ENCODE measurements around the gene TMTC2.

Gene TMTC2

DNA sequence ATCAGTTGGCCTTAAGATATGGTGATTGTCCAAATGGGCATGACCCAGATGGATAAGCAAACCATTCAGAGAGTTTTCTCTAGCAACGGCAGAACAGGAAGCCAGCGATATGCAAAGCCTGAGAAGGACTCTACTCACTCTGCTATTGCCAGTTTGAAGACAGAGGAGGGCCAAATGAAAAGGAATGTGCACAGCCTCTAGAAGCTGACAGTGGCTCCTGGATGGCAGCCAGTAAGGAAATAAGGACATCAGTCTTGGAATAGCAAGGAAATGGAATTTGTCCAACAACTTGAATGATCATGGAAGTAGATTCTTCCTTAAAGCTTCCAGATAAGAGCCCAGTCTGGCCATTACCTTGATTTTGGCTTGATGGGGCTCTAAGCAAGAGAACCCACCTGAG lies 60.0 kb downstream of the TMTC2 start:
- Histone ChIP-seq H3K27me3 (replicated peaks in 2 of 5; ENCODE audit: control insufficient read depth in 4 of 5, insufficient read depth in 5 of 5, low read length in 4 of 5) (no peaks in the 10 kb centered on the region), H3K4me3 (ENCODE audit: control insufficient read depth in 1 of 7, extremely low read depth in 1 of 7, insufficient read depth in 4 of 7, low read depth in 2 of 7, low read length in 6 of 7) (no peak overlapping the region), H3K27ac (ENCODE audit: insufficient read depth in 1 of 2, low read depth in 1 of 2, low read length in 2 of 2, poor library complexity in 1 of 2, severe bottlenecking in 2 of 2) (no peak overlapping the region), H3K36me3 (ENCODE audit: control insufficient read depth in 4 of 4, insufficient read depth in 4 of 4, low read length in 3 of 4) (no peaks in the 10 kb centered on the region), H3K9me3 (ENCODE audit: control extremely low read depth in 1 of 5, control insufficient read depth in 4 of 5, insufficient read depth in 2 of 5, low read depth in 1 of 5, low read length in 4 of 5) (no peaks in the 10 kb centered on the region), H3K4me1 (ENCODE audit: control extremely low read depth in 1 of 4, control insufficient read depth in 4 of 4, insufficient read depth in 4 of 4, low read length in 3 of 4) (no peaks in the 10 kb centered on the region)
- 94% methylated on average over 2 of the region's 2 CpGs for WGBS (ENCODE audit: insufficient coverage)
- no peak for DNase-seq
- ChIA-PET POLR2A (no interaction called here), CTCF (interaction anchor here (1.3 to 1.4 kb wide), 2 partner anchors 13 to 61 kb away, joined by 3 read pairs; no protein-coding TSS in a partner anchor)

GRCh38 chr12:82749015-82749414 lies 62.3 kb downstream of the TMTC2 start:
- 100% methylated on average over 1 of the region's 4 CpGs for WGBS (ENCODE audit: insufficient coverage)

DNA sequence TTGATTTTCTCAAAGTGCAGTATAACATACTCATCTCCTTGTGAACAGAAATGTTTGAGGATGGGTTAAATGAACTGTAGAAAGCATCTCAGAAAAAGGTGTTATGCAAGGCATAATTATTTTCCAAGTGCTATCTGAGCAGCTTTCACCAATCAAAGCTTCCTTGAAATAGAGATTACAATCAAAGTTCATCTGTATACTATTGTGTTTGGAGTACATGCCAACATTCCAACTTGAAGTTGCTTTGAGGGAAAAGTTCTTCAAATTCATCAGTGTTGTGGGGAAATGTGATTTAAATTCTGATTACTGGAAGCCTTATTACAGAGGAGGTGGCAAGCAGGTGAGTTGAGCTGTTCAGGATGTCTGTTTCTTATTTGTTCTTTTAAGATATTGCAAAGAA lies 68.2 kb downstream of the TMTC2 start:
- Histone ChIP-seq H3K9me3 (ENCODE audit: control extremely low read depth in 1 of 5, control insufficient read depth in 4 of 5, insufficient read depth in 2 of 5, low read depth in 1 of 5, low read length in 4 of 5) (no peaks in the 10 kb centered on the region), H3K4me1 (ENCODE audit: control extremely low read depth in 1 of 4, control insufficient read depth in 4 of 4, insufficient read depth in 4 of 4, low read length in 3 of 4) (peaks cover 0 to 3% (median 1%) of the 10 kb centered on the region in 4 experiments), H3K27ac (ENCODE audit: insufficient read depth in 1 of 2, low read depth in 1 of 2, low read length in 2 of 2, poor library complexity in 1 of 2, severe bottlenecking in 2 of 2) (no peak overlapping the region), H3K4me3 (ENCODE audit: control insufficient read depth in 1 of 7, extremely low read depth in 1 of 7, insufficient read depth in 4 of 7, low read depth in 2 of 7, low read length in 6 of 7) (no peak overlapping the region), H3K27me3 (replicated peaks in 2 of 5; ENCODE audit: control insufficient read depth in 4 of 5, insufficient read depth in 5 of 5, low read length in 4 of 5) (no peaks in the 10 kb centered on the region), H3K36me3 (ENCODE audit: control insufficient read depth in 4 of 4, insufficient read depth in 4 of 4, low read length in 3 of 4) (no peaks in the 10 kb centered on the region)
- ChIA-PET POLR2A (no interaction called here), CTCF (interaction anchor here (1.3 kb wide), 1 partner anchor 22 kb away, joined by 3 read pairs; no protein-coding TSS in a partner anchor)
- DNase-seq, result no peak

More at GRCh38 chr12:82749015-82749414, 62.3 kb downstream of the TMTC2 start:
- CTCF ChIA-PET, result no interaction called here
- Histone ChIP-seq H3K36me3 (ENCODE audit: control insufficient read depth in 4 of 4, insufficient read depth in 4 of 4, low read length in 3 of 4) (no peaks in the 10 kb centered on the region), H3K27ac (ENCODE audit: insufficient read depth in 1 of 2, low read depth in 1 of 2, low read length in 2 of 2, poor library complexity in 1 of 2, severe bottlenecking in 2 of 2) (no peak overlapping the region), H3K27me3 (replicated peaks in 2 of 5; ENCODE audit: control insufficient read depth in 4 of 5, insufficient read depth in 5 of 5, low read length in 4 of 5) (no peaks in the 10 kb centered on the region), H3K4me3 (ENCODE audit: control insufficient read depth in 1 of 7, extremely low read depth in 1 of 7, insufficient read depth in 4 of 7, low read depth in 2 of 7, low read length in 6 of 7) (no peak overlapping the region), H3K4me1 (ENCODE audit: control extremely low read depth in 1 of 4, control insufficient read depth in 4 of 4, insufficient read depth in 4 of 4, low read length in 3 of 4) (peaks cover 0 to 3% (median 1%) of the 10 kb centered on the region in 4 experiments), H3K9me3 (ENCODE audit: control extremely low read depth in 1 of 5, control insufficient read depth in 4 of 5, insufficient read depth in 2 of 5, low read depth in 1 of 5, low read length in 4 of 5) (no peaks in the 10 kb centered on the region)
- DNase-seq, result no peak
- POLR2A ChIA-PET, result no interaction called here

DNA sequence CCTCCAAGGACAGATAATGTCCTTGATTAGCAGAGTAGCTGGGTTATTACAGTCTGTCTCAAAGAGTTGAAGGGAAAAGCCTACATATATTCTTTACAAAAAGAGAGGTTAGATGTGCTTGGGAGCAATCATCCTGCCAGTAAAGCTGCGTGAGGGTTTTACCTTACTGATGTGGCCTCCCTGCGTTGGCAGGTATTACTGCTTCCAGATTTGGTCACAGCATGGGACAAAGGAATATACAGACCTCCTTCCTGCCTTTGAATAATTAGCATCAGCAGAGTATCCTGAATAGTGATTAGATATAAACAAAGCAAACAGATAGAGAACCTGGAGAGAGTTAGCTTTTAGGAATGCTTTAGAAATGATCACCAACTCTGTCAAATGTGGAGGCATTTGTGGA lies 69.6 kb downstream of the TMTC2 start:
- DNase-seq, result no peak
- Histone ChIP-seq H3K4me1 (ENCODE audit: control extremely low read depth in 1 of 4, control insufficient read depth in 4 of 4, insufficient read depth in 4 of 4, low read length in 3 of 4) (peaks cover 0 to 3% (median 1%) of the 10 kb centered on the region in 4 experiments), H3K9me3 (ENCODE audit: control extremely low read depth in 1 of 5, control insufficient read depth in 4 of 5, insufficient read depth in 2 of 5, low read depth in 1 of 5, low read length in 4 of 5) (no peaks in the 10 kb centered on the region), H3K4me3 (ENCODE audit: control insufficient read depth in 1 of 7, extremely low read depth in 1 of 7, insufficient read depth in 4 of 7, low read depth in 2 of 7, low read length in 6 of 7) (no peak overlapping the region), H3K27ac (ENCODE audit: insufficient read depth in 1 of 2, low read depth in 1 of 2, low read length in 2 of 2, poor library complexity in 1 of 2, severe bottlenecking in 2 of 2) (no peak overlapping the region), H3K27me3 (replicated peaks in 2 of 5; ENCODE audit: control insufficient read depth in 4 of 5, insufficient read depth in 5 of 5, low read length in 4 of 5) (no peaks in the 10 kb centered on the region), H3K36me3 (ENCODE audit: control insufficient read depth in 4 of 4, insufficient read depth in 4 of 4, low read length in 3 of 4) (no peaks in the 10 kb centered on the region)
- CTCF ChIA-PET, result no interaction called here
- 100% methylated on average over 2 of the region's 2 CpGs for WGBS (ENCODE audit: insufficient coverage)
- POLR2A ChIA-PET, result no interaction called here

GRCh38 chr12:82757059-82757458 lies 70.4 kb downstream of the TMTC2 start:
- Histone ChIP-seq H3K36me3 (ENCODE audit: control insufficient read depth in 4 of 4, insufficient read depth in 4 of 4, low read length in 3 of 4) (no peaks in the 10 kb centered on the region), H3K27ac (ENCODE audit: insufficient read depth in 1 of 2, low read depth in 1 of 2, low read length in 2 of 2, poor library complexity in 1 of 2, severe bottlenecking in 2 of 2) (no peak overlapping the region), H3K4me3 (ENCODE audit: control insufficient read depth in 1 of 7, extremely low read depth in 1 of 7, insufficient read depth in 4 of 7, low read depth in 2 of 7, low read length in 6 of 7) (no peak overlapping the region), H3K27me3 (replicated peaks in 2 of 5; ENCODE audit: control insufficient read depth in 4 of 5, insufficient read depth in 5 of 5, low read length in 4 of 5) (no peaks in the 10 kb centered on the region), H3K9me3 (ENCODE audit: control extremely low read depth in 1 of 5, control insufficient read depth in 4 of 5, insufficient read depth in 2 of 5, low read depth in 1 of 5, low read length in 4 of 5) (no peaks in the 10 kb centered on the region), H3K4me1 (ENCODE audit: control extremely low read depth in 1 of 4, control insufficient read depth in 4 of 4, insufficient read depth in 4 of 4, low read length in 3 of 4) (peaks cover 0 to 3% (median 1%) of the 10 kb centered on the region in 4 experiments)
- ChIA-PET CTCF (no interaction called here), POLR2A (no interaction called here)
- no peak for DNase-seq
- WGBS (ENCODE audit: insufficient coverage), result no CpG with 5 or more reads among the region's 1 CpG

- peaks cover 0 to 3% (median 1%) of the 10 kb centered on the region in 4 experiments for H3K4me1 ChIP-seq (ENCODE audit: control extremely low read depth in 1 of 4, control insufficient read depth in 4 of 4, insufficient read depth in 4 of 4, low read length in 3 of 4)
- H3K27ac ChIP-seq (ENCODE audit: insufficient read depth in 1 of 2, low read depth in 1 of 2, low read length in 2 of 2, poor library complexity in 1 of 2, severe bottlenecking in 2 of 2), result no peak overlapping the region
- no peak for DNase-seq
- H3K9me3 ChIP-seq (ENCODE audit: control extremely low read depth in 1 of 5, control insufficient read depth in 4 of 5, insufficient read depth in 2 of 5, low read depth in 1 of 5, low read length in 4 of 5), result no peaks in the 10 kb centered on the region
- no CpG with 5 or more reads among the region's 1 CpG for WGBS (ENCODE audit: insufficient coverage)
- CTCF ChIA-PET, result no interaction called here
- no peaks in the 10 kb centered on the region for H3K27me3 ChIP-seq (replicated peaks in 2 of 5; ENCODE audit: control insufficient read depth in 4 of 5, insufficient read depth in 5 of 5, low read length in 4 of 5)
- no peaks in the 10 kb centered on the region for H3K36me3 ChIP-seq (ENCODE audit: control insufficient read depth in 4 of 4, insufficient read depth in 4 of 4, low read length in 3 of 4)
- POLR2A ChIA-PET, result no interaction called here
- no peak overlapping the region for H3K4me3 ChIP-seq (ENCODE audit: control insufficient read depth in 1 of 7, extremely low read depth in 1 of 7, insufficient read depth in 4 of 7, low read depth in 2 of 7, low read length in 6 of 7)
These were observed 71.0 kb downstream of the TMTC2 start for GRCh38 chr12:82757656-82758055.

DNA sequence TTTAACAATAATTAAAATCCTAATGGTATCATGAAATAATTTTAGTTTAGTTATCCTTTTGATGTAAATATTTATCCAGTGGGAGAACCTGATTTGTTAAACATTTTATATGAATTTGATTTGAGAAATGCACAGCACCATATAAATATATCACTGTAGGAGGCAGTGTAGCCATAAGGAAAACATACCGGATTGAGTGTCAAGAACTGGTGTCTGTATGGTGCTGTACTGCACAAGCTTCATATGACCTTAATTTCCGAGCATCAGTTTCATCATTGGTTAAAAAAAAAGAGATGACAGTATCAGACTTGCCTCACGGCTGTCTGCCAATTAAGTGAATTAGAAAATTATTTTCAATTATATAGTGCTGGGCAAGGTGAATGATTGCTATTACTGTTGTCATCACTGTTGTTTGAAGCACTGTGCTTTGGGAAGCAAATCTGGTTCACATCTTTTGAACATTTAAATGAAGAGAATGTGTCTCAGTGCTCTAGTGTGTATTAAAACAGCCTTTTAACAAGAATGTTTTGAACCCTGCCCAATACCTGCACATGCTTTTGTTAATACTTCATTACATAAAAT lies 72.1 kb downstream of the TMTC2 start:
- no peaks in the 10 kb centered on the region for H3K36me3 ChIP-seq (ENCODE audit: control insufficient read depth in 4 of 4, insufficient read depth in 4 of 4, low read length in 3 of 4)
- H3K4me3 ChIP-seq (ENCODE audit: control insufficient read depth in 1 of 7, extremely low read depth in 1 of 7, insufficient read depth in 4 of 7, low read depth in 2 of 7, low read length in 6 of 7), result no peak overlapping the region
- H3K4me1 ChIP-seq (ENCODE audit: control extremely low read depth in 1 of 4, control insufficient read depth in 4 of 4, insufficient read depth in 4 of 4, low read length in 3 of 4), result no peaks in the 10 kb centered on the region
- CTCF ChIA-PET, result no interaction called here
- DNase-seq, result no peak
- H3K27me3 ChIP-seq (replicated peaks in 2 of 5; ENCODE audit: control insufficient read depth in 4 of 5, insufficient read depth in 5 of 5, low read length in 4 of 5), result no peaks in the 10 kb centered on the region
- POLR2A ChIA-PET, result no interaction called here
- H3K9me3 ChIP-seq (ENCODE audit: control extremely low read depth in 1 of 5, control insufficient read depth in 4 of 5, insufficient read depth in 2 of 5, low read depth in 1 of 5, low read length in 4 of 5), result no peaks in the 10 kb centered on the region
- 100% methylated on average over 2 of the region's 3 CpGs for WGBS (ENCODE audit: insufficient coverage)
- H3K27ac ChIP-seq (ENCODE audit: insufficient read depth in 1 of 2, low read depth in 1 of 2, low read length in 2 of 2, poor library complexity in 1 of 2, severe bottlenecking in 2 of 2), result no peak overlapping the region

Measured in common myeloid progenitor, CD34-positive (primary cell).